GM12801 (cell line): ENCODE measurements around the gene CCNE1.

Source experiments
- CTCF ChIP-seq: IDR thresholded peaks from one replicate; pipeline ENCODE4 v1.5.1; 2011; ENCODE audit warnings: control low read depth; ENCODE audit not compliant: insufficient read length; ENCODE audit errors: extremely low read depth

CCNE1 gene

GRCh38 chr19:29812080-29812880 lies 489 bp downstream of the CCNE1 start:
- TF ChIP-seq CTCF = no peak

- TF ChIP-seq CTCF = no peak
Measured at GRCh38 chr19:29812881-29813275, 1.1 kb downstream of the CCNE1 start.

GRCh38 chr19:29813642-29814041 lies 1.9 kb downstream of the CCNE1 start:
- no peak for TF ChIP-seq CTCF

- no peak for TF ChIP-seq CTCF
Measured at GRCh38 chr19:29815231-29815630, 3.4 kb downstream of the CCNE1 start.

- no peak for TF ChIP-seq CTCF
Measured at GRCh38 chr19:29817316-29817715, 5.5 kb downstream of the CCNE1 start.

GRCh38 chr19:29819300-29819699 lies 7.5 kb downstream of the CCNE1 start:
- no peak for TF ChIP-seq CTCF

GRCh38 chr19:29819986-29820385 lies 8.2 kb downstream of the CCNE1 start:
- TF ChIP-seq CTCF = no peak
